Measurements from ENCODE around the gene SPOCD1. TPM values are rescaled to one million over a fixed set of nuclear protein-coding genes. Genes with fewer than 3 reads are reported as not detected.

Gene SPOCD1
- total and polyA plus RNA-seq, 11 donors, result 0.19 to 2.9 (median 0.41) TPM; not detected in 5

GRCh38 chr1:31809698-31810097 lies 6.1 kb downstream of the SPOCD1 start:
- H3K27me3 ChIP-seq, result no peaks in the 10 kb centered on the region
- no peaks in the 10 kb centered on the region for H3K36me3 ChIP-seq
- DNase-seq (no peak), ATAC-seq (no peak)
- intact Hi-C loops (cut with DNase I), result loop anchor here in 5 of 10 donors (5.0 to 10.0 kb wide), 3 partner anchors 153 to 255 kb away; no protein-coding TSS in a partner anchor
- no peak overlapping the region for H3K4me3 ChIP-seq
- H3K27ac ChIP-seq, result no peak overlapping the region
- TF ChIP-seq CTCF (IDR thresholded peaks at IDR 0.05) (no peak), POLR2A (IDR thresholded peaks at IDR 0.05) (no peak)
- H3K4me1 ChIP-seq, result no peaks in the 10 kb centered on the region
- 60 to 67% (median 63%) methylated on average over 4 of the region's 4 CpGs for WGBS, 4 donors
- H3K9me3 ChIP-seq, result no peaks in the 10 kb centered on the region

GRCh38 chr1:31807273-31808048 lies 8.4 kb downstream of the SPOCD1 start:
- intact Hi-C loops (cut with DNase I), result no loop called here
- Histone ChIP-seq H3K27ac (no peak overlapping the region), H3K36me3 (no peaks in the 10 kb centered on the region), H3K4me3 (no peak overlapping the region), H3K4me1 (peaks cover 0 to 2% (median 0%) of the 10 kb centered on the region in 12 donors), H3K9me3 (no peaks in the 10 kb centered on the region), H3K27me3 (no peaks in the 10 kb centered on the region)
- TF ChIP-seq CTCF (IDR thresholded peaks at IDR 0.05) (no peak), POLR2A (IDR thresholded peaks at IDR 0.05) (no peak)
- no peak for DNase-seq
- ATAC-seq, result no peak
- WGBS, 4 donors, result 79 to 89% (median 84%) methylated on average over 4 of the region's 4 CpGs

- WGBS, 4 donors, result 87 to 88% (median 87%) methylated on average over 6 of the region's 6 CpGs
- no peak overlapping the region for H3K27ac ChIP-seq
- peaks cover 0 to 10% (median 0%) of the 10 kb centered on the region in 12 donors for H3K4me1 ChIP-seq
- TF ChIP-seq POLR2A (IDR thresholded peaks at IDR 0.05) (no peak), CTCF (IDR thresholded peaks at IDR 0.05) (no peak)
- no peak overlapping the region for H3K4me3 ChIP-seq
- intact Hi-C loops (cut with DNase I), result no loop called here
- ATAC-seq (no peak), DNase-seq (no peak)
- H3K27me3 ChIP-seq, result no peaks in the 10 kb centered on the region
- no peaks in the 10 kb centered on the region for H3K36me3 ChIP-seq
- no peaks in the 10 kb centered on the region for H3K9me3 ChIP-seq
These were observed 10.5 kb downstream of the SPOCD1 start for GRCh38 chr1:31805318-31805717.

GRCh38 chr1:31804098-31804497 lies 11.7 kb downstream of the SPOCD1 start:
- no peaks in the 10 kb centered on the region for H3K36me3 ChIP-seq
- 75 to 87% (median 84%) methylated on average over 1 of the region's 1 CpG for WGBS, 4 donors
- DNase-seq (no peak), ATAC-seq (no peak)
- H3K27ac ChIP-seq, result no peak overlapping the region
- H3K4me3 ChIP-seq, result no peak overlapping the region
- H3K27me3 ChIP-seq, result no peaks in the 10 kb centered on the region
- H3K4me1 ChIP-seq, result peaks cover 0 to 10% (median 0%) of the 10 kb centered on the region in 12 donors
- intact Hi-C loops (cut with DNase I), result no loop called here
- TF ChIP-seq CTCF (IDR thresholded peaks at IDR 0.05), result no peak
- no peak for TF ChIP-seq POLR2A (IDR thresholded peaks at IDR 0.05)
- no peaks in the 10 kb centered on the region for H3K9me3 ChIP-seq

Data from heart left ventricle (tissue), 16 donors.